Activated CD4-positive, alpha-beta T cell treated with anti-CD3 and anti-CD28 coated beads for 36 hours (primary cell): ENCODE data around the gene COG7. TPM values are rescaled to one million over a fixed set of nuclear protein-coding genes. Genes with fewer than 3 reads are reported as not detected.
"Not testable (repeated sequence)": the region's sequence is repeated elsewhere in the genome, so short reads cannot be mapped to it uniquely, and the experiment has no call there.

ENCODE experiments used
- ATAC-seq: fragments of 200-7000 bp; cut with Tn5 transposase; one replicate; pipeline ENCODE4 v1.10.0; 2021; ENCODE audit warnings: mild to moderate bottlenecking, moderate library complexity
- CTCF ChIA-PET: fragments of 350-600 bp; sonication (Branson Sonifier 250); formaldehyde crosslinking; loops from one replicate; lab custom pipeline; 2021; ENCODE audit warnings: antibody characterized with exemption; lab: Charles Lee
- POLR2A ChIA-PET: fragments of 350-600 bp; sonication (Branson Sonifier 250); formaldehyde crosslinking; loops from one replicate; lab custom pipeline; 2021; ENCODE audit warnings: antibody characterized with exemption, inconsistent platforms; lab: Charles Lee
- DNase-seq: peaks from one replicate; pipeline ENCODE4 v3.0.0-alpha.2; 2020
- H3K27ac Mint-ChIP-seq: one replicate; pipeline ENCODE4 v1.8.0; 2021; ENCODE audit warnings: mixed read lengths
- H3K27me3 Mint-ChIP-seq: one replicate; pipeline ENCODE4 v1.8.0; 2021; ENCODE audit warnings: mixed read lengths
- H3K36me3 Mint-ChIP-seq: one replicate; pipeline ENCODE4 v1.8.0; 2021; ENCODE audit warnings: low read depth, mixed read lengths
- H3K4me1 Mint-ChIP-seq: one replicate; pipeline ENCODE4 v1.8.0; 2021; ENCODE audit warnings: mixed read lengths
- H3K4me3 Mint-ChIP-seq: one replicate; pipeline ENCODE4 v1.8.0; 2021; ENCODE audit warnings: mild to moderate bottlenecking, moderate library complexity, mixed read lengths
- H3K9me3 Mint-ChIP-seq: one replicate; pipeline ENCODE4 v1.8.0; 2021; ENCODE audit warnings: low read depth, mixed read lengths
- intact Hi-C, 2 experiments: fragments of 100-400 bp; cut with DNase I in 1 of 2; cut with micrococcal nuclease in 1 of 2; formaldehyde crosslinking; loops; one replicate each; pipeline versions ENCODE4 v1.14.2 to v1.15.1; 2022 to 2024; cut with DNase I, micrococcal nuclease
- total RNA-seq, 2 experiments: library from RNA; stranded (reverse); gene quantifications; one replicate each; pipeline ENCODE4 v1.2.3, GENCODE V29; 2021

COG7 gene
- total RNA-seq, 2 experiments from 2014 or later, result 18.1 to 19.9 TPM

DNA sequence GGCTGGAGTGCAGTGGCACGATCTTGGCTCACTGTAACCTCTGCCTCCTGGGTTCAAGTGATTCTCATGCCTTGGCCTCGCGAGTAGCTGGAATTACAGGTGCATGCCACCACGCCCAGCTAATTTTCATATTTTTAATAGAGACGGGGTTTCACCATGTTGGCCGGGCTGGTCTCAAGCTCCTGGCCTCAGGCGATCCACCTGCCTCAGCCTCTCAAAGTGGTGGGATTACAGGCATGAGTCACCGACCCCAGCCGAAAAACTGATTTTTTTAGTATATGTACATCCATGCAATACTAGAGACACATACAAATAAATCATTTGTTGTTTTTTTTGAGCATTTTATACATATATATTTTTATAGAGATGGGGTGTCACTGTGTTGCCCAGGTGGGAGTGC is 71.3 kb downstream of the COG7 start:
- CTCF ChIA-PET, H3K4me3 Mint-ChIP-seq, H3K4me1 Mint-ChIP-seq, intact Hi-C loops, POLR2A ChIA-PET, DNase-seq, H3K27ac Mint-ChIP-seq, H3K27me3 Mint-ChIP-seq, H3K9me3 Mint-ChIP-seq, ATAC-seq, H3K36me3 Mint-ChIP-seq: not testable (repeated sequence)

DNA sequence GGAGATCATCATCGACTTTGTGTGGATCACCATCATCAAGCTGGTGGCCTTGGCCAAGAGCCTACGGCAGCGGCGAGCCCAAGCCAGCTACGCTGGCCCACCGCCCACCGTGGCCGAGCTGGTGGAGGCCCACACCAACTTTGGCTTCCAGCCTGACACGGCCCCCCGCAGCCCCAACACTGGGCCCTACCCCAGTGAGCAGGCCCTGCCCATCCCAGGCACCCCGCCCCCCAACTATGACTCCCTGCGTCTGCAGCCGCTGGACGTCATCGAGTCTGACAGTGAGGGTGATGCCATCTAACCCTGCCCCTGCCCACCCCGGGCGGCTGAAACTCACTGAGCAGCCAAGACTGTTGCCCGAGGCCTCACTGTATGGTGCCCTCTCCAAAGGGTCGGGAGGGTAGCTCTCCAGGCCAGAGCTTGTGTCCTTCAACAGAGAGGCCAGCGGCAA is 72.5 kb downstream of the COG7 start:
- DNase-seq (no peak), ATAC-seq (no peak)
- Mint-ChIP-seq H3K9me3 (no peaks in the 10 kb centered on the region), H3K4me1 (no peaks in the 10 kb centered on the region), H3K27ac (no peak overlapping the region), H3K36me3 (no peaks in the 10 kb centered on the region), H3K27me3 (no peaks in the 10 kb centered on the region), H3K4me3 (no peak overlapping the region)
- POLR2A ChIA-PET, result no interaction called here
- intact Hi-C loops, result no loop called here
- CTCF ChIA-PET, result no interaction called here

DNA sequence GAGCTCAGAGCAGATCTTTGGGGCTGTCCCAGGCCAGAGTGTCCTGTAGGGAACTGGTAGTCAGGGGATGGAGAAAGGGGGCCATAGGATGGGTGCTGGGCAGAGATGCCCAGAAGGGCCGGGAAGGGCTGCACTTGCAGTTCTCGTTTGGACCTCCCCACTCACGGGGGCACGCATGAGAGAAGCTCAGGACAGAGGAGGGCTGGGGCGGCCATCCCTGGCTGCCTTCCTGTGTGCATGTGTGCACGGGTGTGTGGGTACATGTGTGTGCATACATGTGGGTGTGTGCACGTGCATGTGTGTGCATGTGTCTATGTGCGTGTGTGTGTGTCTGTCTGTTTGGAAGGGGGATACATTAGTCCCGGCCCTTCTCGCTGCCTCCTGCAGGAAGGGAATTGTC is 73.3 kb downstream of the COG7 start:
- Mint-ChIP-seq H3K4me1 (no peaks in the 10 kb centered on the region), H3K27ac (no peak overlapping the region), H3K9me3 (no peaks in the 10 kb centered on the region), H3K36me3 (no peaks in the 10 kb centered on the region), H3K4me3 (no peak overlapping the region), H3K27me3 (no peaks in the 10 kb centered on the region)
- intact Hi-C loops, result no loop called here
- DNase-seq (no peak), ATAC-seq (no peak)
- POLR2A ChIA-PET, result no interaction called here
- CTCF ChIA-PET, result no interaction called here

DNA sequence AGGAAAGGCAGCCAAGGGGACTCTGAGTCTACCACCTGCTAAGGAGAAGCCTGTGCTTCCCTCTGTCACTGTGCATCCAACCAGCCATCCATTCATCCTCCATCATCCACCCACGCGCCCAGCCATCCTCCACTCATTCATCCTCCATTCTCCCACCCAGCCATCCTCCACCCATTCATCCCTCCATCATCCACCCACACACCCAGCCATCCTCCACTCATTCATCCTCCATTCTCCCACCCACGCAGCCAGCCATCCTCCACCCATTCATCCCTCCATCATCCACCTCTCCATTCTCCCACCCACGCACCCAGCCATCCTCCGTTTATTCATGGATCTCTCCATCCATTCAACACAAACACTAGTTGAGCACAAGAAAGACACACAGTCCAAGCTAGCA is 74.1 kb downstream of the COG7 start:
- Mint-ChIP-seq H3K27me3 (no peaks in the 10 kb centered on the region), H3K36me3 (no peaks in the 10 kb centered on the region), H3K4me1 (no peaks in the 10 kb centered on the region), H3K9me3 (no peaks in the 10 kb centered on the region), H3K27ac (no peak overlapping the region), H3K4me3 (no peak overlapping the region)
- ChIA-PET CTCF (no interaction called here), POLR2A (no interaction called here)
- ATAC-seq (no peak), DNase-seq (no peak)
- intact Hi-C loops, result no loop called here

DNA sequence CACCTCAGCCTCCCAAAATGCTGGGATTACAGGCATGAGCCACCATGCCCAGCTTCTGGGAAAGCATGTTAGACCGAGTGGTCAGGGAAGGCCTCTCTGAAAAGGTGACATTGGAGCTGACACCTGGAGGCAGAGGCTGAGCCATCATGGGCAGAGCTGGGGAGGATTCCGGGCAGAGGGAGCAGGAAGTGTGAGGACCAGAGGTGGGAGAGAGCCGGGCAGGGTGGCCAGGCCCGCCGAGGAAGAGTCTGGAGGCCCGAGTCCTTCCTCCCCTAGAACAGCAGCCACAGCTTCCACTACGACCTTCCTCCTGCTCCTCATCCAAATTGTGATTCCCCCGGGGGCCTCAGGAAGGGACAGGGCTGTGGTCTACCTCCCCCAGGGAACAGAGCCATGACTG is 74.7 kb downstream of the COG7 start:
- H3K9me3 Mint-ChIP-seq, result no peaks in the 10 kb centered on the region
- peaks cover 2% of the 10 kb centered on the region for H3K27me3 Mint-ChIP-seq
- ChIA-PET POLR2A (interaction anchor here (0.5 kb wide), 1 partner anchor 9 kb away, joined by 3 read pairs; no protein-coding TSS in a partner anchor), CTCF (no interaction called here)
- no peaks in the 10 kb centered on the region for H3K4me1 Mint-ChIP-seq
- H3K36me3 Mint-ChIP-seq, result no peaks in the 10 kb centered on the region
- DNase-seq (no peak), ATAC-seq (no peak)
- intact Hi-C loops, result no loop called here
- no peak overlapping the region for H3K27ac Mint-ChIP-seq
- no peak overlapping the region for H3K4me3 Mint-ChIP-seq

DNA sequence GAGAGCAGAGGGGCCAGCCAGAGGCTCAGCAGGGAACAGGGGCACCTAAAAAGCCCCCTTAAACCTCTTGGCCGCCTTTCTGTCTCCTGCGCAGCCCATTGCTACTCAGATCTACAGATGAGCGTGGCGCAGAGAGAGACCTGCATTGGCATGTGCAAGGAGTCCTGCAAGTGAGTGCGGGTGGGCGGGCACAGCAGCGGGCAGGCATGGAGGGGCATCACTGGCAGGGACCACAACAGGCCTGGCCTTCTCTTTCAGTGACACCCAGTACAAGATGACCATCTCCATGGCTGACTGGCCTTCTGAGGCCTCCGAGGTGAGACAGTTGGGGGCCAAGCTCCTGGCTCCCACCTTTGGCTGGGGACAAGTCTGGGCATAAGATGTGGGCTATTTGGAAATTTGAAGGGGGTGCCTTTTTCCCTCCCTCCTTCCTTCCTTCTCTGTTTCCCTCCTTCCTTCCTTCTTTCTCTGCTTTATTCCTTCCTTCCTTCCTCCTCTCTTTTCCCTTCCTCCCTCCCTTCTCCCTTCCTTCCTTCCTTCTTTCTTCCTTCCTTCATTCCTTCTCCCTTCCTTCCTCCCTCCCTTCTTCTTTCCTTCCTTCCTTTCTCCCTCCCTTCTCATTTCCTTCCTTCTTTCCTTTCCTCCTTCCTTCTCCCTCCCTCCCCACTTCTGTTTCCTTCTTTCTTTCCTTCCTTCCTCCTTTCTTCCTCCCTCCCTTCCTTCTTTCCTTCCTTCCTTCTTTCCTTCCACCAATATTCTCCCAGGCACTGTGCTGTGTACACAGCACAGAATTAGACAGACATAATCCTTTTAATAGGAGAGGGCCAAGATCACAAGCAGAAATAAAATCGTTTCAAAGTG is 75.7 kb downstream of the COG7 start:
- intact Hi-C loops, result no loop called here
- Mint-ChIP-seq H3K4me1 (no peaks in the 10 kb centered on the region), H3K27me3 (peaks cover 2% of the 10 kb centered on the region), H3K36me3 (no peaks in the 10 kb centered on the region), H3K27ac (no peak overlapping the region), H3K4me3 (no peak overlapping the region), H3K9me3 (no peaks in the 10 kb centered on the region)
- CTCF ChIA-PET, result no interaction called here
- ATAC-seq (no peak), DNase-seq (no peak)
- POLR2A ChIA-PET, result no interaction called here

DNA sequence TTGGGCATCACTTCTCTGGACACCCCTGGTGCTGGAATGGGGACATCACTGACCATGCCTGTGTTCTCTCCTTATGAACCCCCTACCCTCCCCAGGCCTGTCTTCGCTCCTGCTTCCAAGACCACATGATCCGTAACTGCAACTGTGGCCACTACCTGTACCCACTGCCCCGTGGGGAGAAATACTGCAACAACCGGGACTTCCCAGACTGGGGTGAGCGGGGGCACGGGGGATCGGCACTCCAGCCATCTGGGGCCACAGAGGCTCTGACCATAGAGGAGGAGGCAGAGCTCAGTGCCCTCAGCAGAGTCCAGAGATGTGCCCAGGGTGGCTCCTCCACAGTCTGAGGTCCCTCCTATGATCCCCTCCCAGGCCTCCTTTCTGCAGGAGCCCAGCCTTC is 77.3 kb downstream of the COG7 start:
- CTCF ChIA-PET, result interaction anchor here (0.7 to 1.2 kb wide), 2 partner anchors 79 to 194 kb away, joined by 3 to 4 read pairs; no protein-coding TSS in a partner anchor
- H3K27me3 Mint-ChIP-seq, result peaks cover 2% of the 10 kb centered on the region

DNA sequence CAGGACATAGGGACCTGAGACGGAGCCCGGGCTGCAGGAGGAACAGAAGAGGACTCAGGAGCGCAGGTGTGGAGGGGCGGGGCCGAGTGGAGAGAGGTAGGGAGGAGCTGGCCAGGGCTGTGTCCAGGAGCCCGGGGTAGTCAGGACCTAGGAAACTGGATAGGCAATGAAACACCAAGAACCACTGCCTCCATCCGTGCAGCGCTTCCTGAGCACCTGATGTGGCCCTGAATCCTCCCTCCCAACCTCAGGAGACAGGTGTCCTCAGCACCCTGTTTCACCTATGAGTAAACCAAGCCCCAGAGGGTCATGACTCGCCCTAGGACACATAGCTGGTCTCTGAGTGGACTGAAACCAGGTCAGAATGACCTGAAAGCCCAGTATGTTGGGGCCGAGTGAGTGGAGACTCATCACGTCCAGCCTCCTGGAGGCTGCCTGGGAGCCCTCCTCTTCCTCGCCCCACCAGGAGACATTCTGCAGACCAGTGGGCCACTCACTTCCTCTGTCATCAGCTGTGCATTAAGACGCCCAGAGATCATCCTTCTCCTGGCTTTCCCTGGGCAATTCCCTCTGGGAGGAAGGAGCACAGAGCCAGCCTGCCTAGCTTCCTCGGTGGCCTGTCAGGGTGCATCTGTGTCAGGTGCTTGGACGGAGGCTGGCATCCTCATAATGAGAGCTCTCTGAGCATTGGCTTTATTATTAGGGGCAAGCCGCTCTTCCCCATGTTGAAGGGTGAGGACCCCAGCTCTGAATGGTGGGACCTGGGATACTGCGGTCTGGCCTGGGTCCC is 78.1 kb downstream of the COG7 start:
- H3K27ac Mint-ChIP-seq, result no peak overlapping the region
- no peaks in the 10 kb centered on the region for H3K4me1 Mint-ChIP-seq
- H3K9me3 Mint-ChIP-seq, result no peaks in the 10 kb centered on the region
- H3K27me3 Mint-ChIP-seq, result peaks cover 5% of the 10 kb centered on the region
- no peaks in the 10 kb centered on the region for H3K36me3 Mint-ChIP-seq
- H3K4me3 Mint-ChIP-seq, result no peak overlapping the region
- CTCF ChIA-PET, result interaction anchor here (0.7 to 1.2 kb wide), 2 partner anchors 78 to 193 kb away, joined by 3 to 4 read pairs; no protein-coding TSS in a partner anchor
- POLR2A ChIA-PET, result no interaction called here
- intact Hi-C loops, result no loop called here
- no peak for ATAC-seq
- no peak for DNase-seq

More for the DNA sequence above, 77.3 kb downstream of the COG7 start:
- H3K36me3 Mint-ChIP-seq, result no peaks in the 10 kb centered on the region
- no peaks in the 10 kb centered on the region for H3K9me3 Mint-ChIP-seq
- no peak for ATAC-seq
- DNase-seq, result no peak
- H3K4me3 Mint-ChIP-seq, result no peak overlapping the region
- no peak overlapping the region for H3K27ac Mint-ChIP-seq
- H3K4me1 Mint-ChIP-seq, result no peaks in the 10 kb centered on the region
- intact Hi-C loops, result no loop called here
- POLR2A ChIA-PET, result no interaction called here

DNA sequence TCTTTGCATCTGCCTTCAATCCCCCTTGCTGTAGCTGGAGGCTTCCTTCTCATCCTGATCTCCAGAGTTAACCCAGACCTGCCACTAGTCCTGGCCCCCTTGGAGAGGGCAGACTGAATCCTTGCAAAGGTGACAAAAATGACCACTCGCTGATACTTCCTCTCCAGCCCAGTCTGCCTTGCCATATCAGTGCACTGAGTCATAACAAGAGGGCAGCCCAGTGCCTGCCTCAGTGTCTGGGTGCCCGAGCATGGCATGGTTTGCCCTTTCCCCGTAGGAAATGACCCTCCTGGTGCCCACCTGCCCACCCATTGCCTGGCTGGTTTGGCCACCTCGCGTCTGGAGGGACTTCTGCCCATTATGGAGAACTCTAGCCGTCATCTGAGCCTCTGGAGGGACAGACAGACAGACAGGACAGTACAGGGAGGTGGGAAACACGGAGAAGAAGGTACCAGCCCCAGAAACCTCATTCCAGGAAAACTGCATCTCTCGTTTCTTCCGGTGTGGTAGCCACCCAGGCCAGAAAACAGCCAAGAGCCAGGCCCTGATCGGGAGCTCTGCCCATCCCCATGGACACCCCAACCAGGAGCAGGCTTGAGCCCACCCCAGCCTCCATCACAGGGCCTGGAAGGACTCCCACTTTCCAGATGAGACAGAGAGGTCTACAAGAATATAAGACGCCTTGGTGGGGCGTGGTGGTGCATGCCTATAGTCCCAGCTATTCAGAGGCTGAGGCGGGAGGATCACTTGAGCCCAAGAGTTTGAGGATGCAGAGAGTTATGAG is 79.4 kb downstream of the COG7 start:
- no peak for DNase-seq
- intact Hi-C loops, result no loop called here
- Mint-ChIP-seq H3K4me1 (no peaks in the 10 kb centered on the region), H3K27me3 (peaks cover 5% of the 10 kb centered on the region), H3K27ac (no peak overlapping the region), H3K4me3 (no peak overlapping the region), H3K36me3 (no peaks in the 10 kb centered on the region), H3K9me3 (no peaks in the 10 kb centered on the region)
- ChIA-PET POLR2A (no interaction called here), CTCF (no interaction called here)
- ATAC-seq, result no peak

DNA sequence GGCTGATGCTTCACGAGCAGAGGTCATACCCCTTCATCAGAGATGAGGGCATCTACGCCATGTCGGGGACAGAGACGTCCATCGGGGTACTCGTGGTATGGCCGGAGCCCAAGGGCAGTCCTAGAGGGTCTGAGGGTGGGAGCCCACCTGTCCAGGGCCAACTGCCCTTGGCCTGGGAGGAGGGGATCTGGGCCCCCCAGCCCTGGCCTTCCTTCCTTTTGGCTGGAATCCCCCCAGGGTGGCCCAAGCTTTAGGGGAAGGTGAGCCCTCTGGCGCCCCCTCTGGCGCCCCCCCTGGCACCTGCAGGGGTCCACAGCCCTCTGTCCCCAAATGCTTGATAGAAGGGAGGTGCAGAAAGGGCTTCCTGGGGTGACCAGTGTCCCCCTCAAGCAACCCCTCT is 81.6 kb downstream of the COG7 start:
- ATAC-seq (no peak), DNase-seq (no peak)
- no peaks in the 10 kb centered on the region for H3K4me1 Mint-ChIP-seq
- H3K36me3 Mint-ChIP-seq, result no peaks in the 10 kb centered on the region
- intact Hi-C loops, result no loop called here
- no peak overlapping the region for H3K27ac Mint-ChIP-seq
- no peak overlapping the region for H3K4me3 Mint-ChIP-seq
- CTCF ChIA-PET, result no interaction called here
- H3K9me3 Mint-ChIP-seq, result no peaks in the 10 kb centered on the region
- peaks cover 7% of the 10 kb centered on the region for H3K27me3 Mint-ChIP-seq
- POLR2A ChIA-PET, result no interaction called here

DNA sequence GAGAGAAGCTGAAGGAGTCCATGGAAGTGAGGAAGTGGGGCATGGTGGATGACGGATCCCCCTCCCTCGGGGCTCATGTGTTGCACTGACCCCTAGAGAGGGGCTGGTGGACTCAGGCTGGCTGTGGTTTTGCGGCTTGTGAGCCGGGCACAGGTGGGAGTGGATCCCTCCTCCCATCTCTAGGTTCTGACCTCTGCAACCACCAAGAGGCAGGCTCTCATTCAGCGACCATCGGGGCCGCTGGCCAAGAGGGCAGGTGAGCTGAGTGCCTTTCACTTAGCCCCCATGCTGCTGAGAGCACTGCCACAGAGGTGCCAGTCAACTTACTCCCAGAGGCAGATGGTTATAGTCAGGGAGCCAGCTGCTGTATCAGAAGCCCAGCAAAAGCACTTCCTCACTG is 83.6 kb downstream of the COG7 start:
- H3K36me3 Mint-ChIP-seq, result no peaks in the 10 kb centered on the region
- ChIA-PET CTCF (no interaction called here), POLR2A (no interaction called here)
- peaks cover 7% of the 10 kb centered on the region for H3K27me3 Mint-ChIP-seq
- peaks cover 10% of the 10 kb centered on the region for H3K4me1 Mint-ChIP-seq
- H3K9me3 Mint-ChIP-seq, result no peaks in the 10 kb centered on the region
- H3K27ac Mint-ChIP-seq, result no peak overlapping the region
- DNase-seq (no peak), ATAC-seq (no peak)
- no peak overlapping the region for H3K4me3 Mint-ChIP-seq
- intact Hi-C loops, result no loop called here
